SK-N-SH (cell line): ENCODE measurements around the gene PRND. TPM values are rescaled to one million over a fixed set of nuclear protein-coding genes. Genes with fewer than 3 reads are reported as not detected.
"Not testable (repeated sequence)": the region's sequence is repeated elsewhere in the genome, so short reads cannot be mapped to it uniquely, and the experiment has no call there.

Experiments
- CTCF ChIA-PET: fragments of 300-600, 350-600 bp; formaldehyde crosslinking; extraction: SDS; loops from one replicate; lab custom pipeline; 2021; lab: Yijun Ruan, JAX
- POLR2A ChIA-PET: fragments of 350-600 bp; sonication (Branson Sonifier 250); formaldehyde crosslinking; extraction: SDS; loops from one replicate; lab custom pipeline; 2020; ENCODE audit warnings: antibody characterized with exemption, inconsistent platforms; lab: Yijun Ruan, JAX
- DNase-seq: peaks from one replicate; pipeline ENCODE4 v3.0.0; 2012
- H2AFZ ChIP-seq: fragments of 200-600 bp; sonication (generic); 2 replicates; pipeline ENCODE4 v1.8.1; 2016; ENCODE audit warnings: antibody characterized with exemption, mild to moderate bottlenecking, low read depth
- H3F3A ChIP-seq: fragments of 200-600 bp; sonication (generic); replicated peaks from 2 replicates; pipeline ENCODE3; 2016; ENCODE audit warnings: antibody characterized with exemption, mild to moderate bottlenecking; ENCODE audit not compliant: insufficient read depth
- H3K27ac ChIP-seq, 2 experiments: fragments of 200-500 bp in 1 of 2; fragments of 200-600 bp in 1 of 2; sonication (Bioruptor generic) in 1 of 2; sonication (generic), shearing (Covaris generic) in 1 of 2; 2 replicates each; pipeline versions ENCODE4 v1.5.1 to v1.6.1; 2014 to 2016; ENCODE audit warnings: low read depth in 2 of 2, inconsistent platforms in 1 of 2, low read length in 1 of 2, mild to moderate bottlenecking in 1 of 2, mixed read lengths in 1 of 2
- H3K27me3 ChIP-seq: fragments of 200-600 bp; sonication (generic), shearing (Covaris generic); 2 replicates; pipeline ENCODE4 v1.6.1; 2016; ENCODE audit warnings: mixed run types; ENCODE audit not compliant: insufficient read depth
- H3K36me3 ChIP-seq, 2 experiments: fragments of 200-500 bp in 1 of 2; fragments of 200-600 bp in 1 of 2; sonication (Bioruptor generic) in 1 of 2; sonication (generic) in 1 of 2; replicated peaks in 1 of 2; 2 replicates each; pipeline versions ENCODE3 to v1.5.1; 2014 to 2016; ENCODE audit warnings: low read length in 1 of 2, mild to moderate bottlenecking in 1 of 2; ENCODE audit not compliant: insufficient read depth in 2 of 2, control insufficient read depth in 1 of 2
- H3K4me1 ChIP-seq, 2 experiments: fragments of 200-500 bp in 1 of 2; fragments of 200-600 bp in 1 of 2; sonication (Bioruptor generic) in 1 of 2; sonication (generic), shearing (Covaris generic) in 1 of 2; 2 replicates each; pipeline versions ENCODE4 v1.5.1 to v1.6.1; 2014 to 2016; ENCODE audit warnings: low read depth in 1 of 2, low read length in 1 of 2, mixed run types in 1 of 2; ENCODE audit not compliant: insufficient read depth in 2 of 2, control insufficient read depth in 1 of 2
- H3K4me2 ChIP-seq: fragments of 200-600 bp; sonication (generic), shearing (Covaris generic); 2 replicates; pipeline ENCODE4 v1.6.1; 2017; ENCODE audit warnings: mixed run types
- H3K4me3 ChIP-seq, 2 experiments: fragments of 200-500 bp in 1 of 2; fragments of 200-600 bp in 1 of 2; sonication (Bioruptor generic) in 1 of 2; sonication (generic), shearing (Covaris generic) in 1 of 2; 2 replicates each; pipeline versions ENCODE4 v1.5.1 to v1.8.1; 2014 to 2016; ENCODE audit warnings: low read depth in 2 of 2, inconsistent platforms in 1 of 2, low read length in 1 of 2, mild to moderate bottlenecking in 1 of 2, mixed read lengths in 1 of 2, moderate library complexity in 1 of 2
- H3K79me2 ChIP-seq: fragments of 200-600 bp; sonication (generic); 2 replicates; pipeline ENCODE4 v1.8.1; 2017; ENCODE audit warnings: mild to moderate bottlenecking; ENCODE audit not compliant: insufficient read depth
- H3K9ac ChIP-seq: fragments of 200-600 bp; sonication (generic); 2 replicates; pipeline ENCODE4 v1.6.1; 2017; ENCODE audit warnings: mixed run types
- H3K9me2 ChIP-seq: fragments of 200-600 bp; sonication (generic); 2 replicates; pipeline ENCODE4 v1.6.1; 2017; ENCODE audit warnings: mixed run types
- H3K9me3 ChIP-seq: fragments of 200-600 bp; sonication (generic); 2 replicates; pipeline ENCODE4 v1.6.1; 2017; ENCODE audit warnings: mixed run types, mild to moderate bottlenecking, moderate library complexity
- H4K20me1 ChIP-seq: fragments of 200-600 bp; sonication (generic); 2 replicates; pipeline ENCODE4 v1.6.1; 2017; ENCODE audit warnings: mild to moderate bottlenecking, mixed run types; ENCODE audit not compliant: insufficient read depth
- CHD2 ChIP-seq: fragments of 150-350 bp; IDR thresholded peaks from 2 replicates; pipeline ENCODE4 v1.6.1; 2018; ENCODE audit warnings: low read length; ENCODE audit not compliant: partially characterized antibody
- EP300 ChIP-seq, 2 experiments: IDR thresholded peaks; 2 replicates each; pipeline versions ENCODE4 v1.4.0 to v1.6.1; 2012; ENCODE audit warnings: borderline replicate concordance in 1 of 2, low read depth in 1 of 2, low read length in 1 of 2
- FOSL2 ChIP-seq: IDR thresholded peaks from 2 replicates; pipeline ENCODE4 v1.4.0; 2012; ENCODE audit warnings: low read depth, mild to moderate bottlenecking, moderate library complexity, borderline replicate concordance
- GABPA ChIP-seq: IDR thresholded peaks from 2 replicates; pipeline ENCODE4 v1.4.0; 2012; ENCODE audit warnings: low read depth, mild to moderate bottlenecking
- GATA2 ChIP-seq: sonication (generic); formaldehyde crosslinking; IDR thresholded peaks from 2 replicates; pipeline ENCODE4 v1.5.0; 2020; ENCODE audit warnings: mild to moderate bottlenecking, missing genetic modification reagents
- MAX ChIP-seq: IDR thresholded peaks from 2 replicates; pipeline ENCODE4 v1.4.0; 2012; ENCODE audit warnings: low read depth
- MXI1 ChIP-seq: IDR thresholded peaks from 2 replicates; pipeline ENCODE4 v1.6.1; 2012; ENCODE audit warnings: mild to moderate bottlenecking, low read depth, low read length, improper control_type of control experiment
- NFIC ChIP-seq: IDR thresholded peaks from 2 replicates; pipeline ENCODE4 v1.4.0; 2012; ENCODE audit warnings: borderline replicate concordance
- NRF1 ChIP-seq: IDR thresholded peaks from 2 replicates; pipeline ENCODE4 v1.6.1; 2012; ENCODE audit warnings: low read depth, mild to moderate bottlenecking, low read length
- RAD21 ChIP-seq: IDR thresholded peaks from 2 replicates; pipeline ENCODE4 v1.6.1; 2012; ENCODE audit warnings: mild to moderate bottlenecking, low read length
- RXRA ChIP-seq: IDR thresholded peaks from 2 replicates; pipeline ENCODE4 v1.4.0; 2012; ENCODE audit warnings: low read depth, mild to moderate bottlenecking, borderline replicate concordance
- SIN3A ChIP-seq: IDR thresholded peaks from 2 replicates; pipeline ENCODE4 v1.6.1; 2012; ENCODE audit warnings: low read depth, mild to moderate bottlenecking, low read length, moderate library complexity, borderline replicate concordance
- TCF12 ChIP-seq: IDR thresholded peaks from 2 replicates; pipeline ENCODE4 v1.4.0; 2012
- TEAD4 ChIP-seq: IDR thresholded peaks from 2 replicates; pipeline ENCODE4 v1.4.0; 2012; ENCODE audit warnings: mild to moderate bottlenecking, borderline replicate concordance; ENCODE audit not compliant: insufficient read depth
- YY1 ChIP-seq: IDR thresholded peaks from 2 replicates; pipeline ENCODE4 v1.4.0; 2012; ENCODE audit warnings: low read depth, mild to moderate bottlenecking
- WGBS: methylation state at CpG from one replicate; pipeline ENCODE4 v1.1.6; 2017; ENCODE audit warnings: low lambda C conversion rate; 5-methylcytosine and 5-hydroxymethylcytosine counted together
- polyA plus RNA-seq, 3 experiments: library from polyadenylated mRNA; depleted of rRNA; stranded (reverse); fragments of >200 nt; gene quantifications; 2 replicates each; pipeline ENCODE4 v1.2.3, GENCODE V29; 2012
- TF ChIP-seq, protein P1 (sequence below): IDR thresholded peaks from 2 replicates; pipeline ENCODE4; 2012
- TF ChIP-seq, protein P2 (sequence below): fragments of 150-350 bp; IDR thresholded peaks from 2 replicates; pipeline ENCODE4 v1.6.1; 2016; ENCODE audit warnings: mild to moderate bottlenecking, low read depth, low read length

The PRND gene
- polyA plus RNA-seq, 1 of the 3 experiments (the other 2 are of a cell fraction), result not detected

GRCh38 chr20:4773014-4773413, 51.3 kb downstream of the PRND start:
- H3K4me2 ChIP-seq, H3K9ac ChIP-seq, H2AFZ ChIP-seq, H3K9me3 ChIP-seq, H3K27me3 ChIP-seq, H3K4me1 ChIP-seq, H3K36me3 ChIP-seq, DNase-seq, H3K9me2 ChIP-seq, H3K27ac ChIP-seq, H4K20me1 ChIP-seq, POLR2A ChIA-PET, H3F3A ChIP-seq, H3K79me2 ChIP-seq, H3K4me3 ChIP-seq: not testable (repeated sequence)
- CTCF ChIA-PET, result interaction anchor here (1.8 to 2.9 kb wide), 2 partner anchors 32 to 183 kb away, joined by 7 to 12 read pairs; no protein-coding TSS in a partner anchor
- 40% methylated on average over 5 of the region's 5 CpGs for WGBS

GRCh38 chr20:4773736-4774135, 52.0 kb downstream of the PRND start:
- no peak for DNase-seq
- H3K27me3 ChIP-seq, result no peaks in the 10 kb centered on the region
- H3K9me3 ChIP-seq, result no peaks in the 10 kb centered on the region
- TF ChIP-seq SIN3A, result no peak
- no peak for TF ChIP-seq TCF12
- no peak for TF ChIP-seq NFIC
- no peak for TF ChIP-seq MAX
- TF ChIP-seq EP300 (IDR thresholded peaks at IDR 0.05; ENCODE audit: borderline replicate concordance in 1 of 2, low read depth in 1 of 2, low read length in 1 of 2), result no peak
- no peak for TF ChIP-seq FOSL2
- TF ChIP-seq GATA2 (CRISPR knock-in tag), result no peak
- no peak for TF ChIP-seq RAD21
- no peak for TF ChIP-seq TEAD4
- TF ChIP-seq YY1, result no peak
- TF ChIP-seq GABPA, result no peak
- TF ChIP-seq MXI1, result no peak
- TF ChIP-seq, protein P1, sequence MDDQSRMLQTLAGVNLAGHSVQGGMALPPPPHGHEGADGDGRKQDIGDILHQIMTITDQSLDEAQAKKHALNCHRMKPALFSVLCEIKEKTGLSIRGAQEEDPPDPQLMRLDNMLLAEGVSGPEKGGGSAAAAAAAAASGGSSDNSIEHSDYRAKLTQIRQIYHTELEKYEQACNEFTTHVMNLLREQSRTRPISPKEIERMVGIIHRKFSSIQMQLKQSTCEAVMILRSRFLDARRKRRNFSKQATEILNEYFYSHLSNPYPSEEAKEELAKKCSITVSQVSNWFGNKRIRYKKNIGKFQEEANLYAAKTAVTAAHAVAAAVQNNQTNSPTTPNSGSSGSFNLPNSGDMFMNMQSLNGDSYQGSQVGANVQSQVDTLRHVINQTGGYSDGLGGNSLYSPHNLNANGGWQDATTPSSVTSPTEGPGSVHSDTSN, result no peak
- TF ChIP-seq NRF1, result no peak
- no peak for TF ChIP-seq RXRA
- no peak for TF ChIP-seq CHD2
- TF ChIP-seq, protein P2, sequence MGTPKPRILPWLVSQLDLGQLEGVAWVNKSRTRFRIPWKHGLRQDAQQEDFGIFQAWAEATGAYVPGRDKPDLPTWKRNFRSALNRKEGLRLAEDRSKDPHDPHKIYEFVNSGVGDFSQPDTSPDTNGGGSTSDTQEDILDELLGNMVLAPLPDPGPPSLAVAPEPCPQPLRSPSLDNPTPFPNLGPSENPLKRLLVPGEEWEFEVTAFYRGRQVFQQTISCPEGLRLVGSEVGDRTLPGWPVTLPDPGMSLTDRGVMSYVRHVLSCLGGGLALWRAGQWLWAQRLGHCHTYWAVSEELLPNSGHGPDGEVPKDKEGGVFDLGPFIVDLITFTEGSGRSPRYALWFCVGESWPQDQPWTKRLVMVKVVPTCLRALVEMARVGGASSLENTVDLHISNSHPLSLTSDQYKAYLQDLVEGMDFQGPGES, result no peak
- ChIA-PET POLR2A (no interaction called here), CTCF (interaction anchor here (1.8 kb wide), 1 partner anchor 182 kb away, joined by 7 read pairs; no protein-coding TSS in a partner anchor)
- no peak overlapping the region for H3K4me3 ChIP-seq
- no peak overlapping the region for H3K4me2 ChIP-seq
- no peak overlapping the region for H3K9ac ChIP-seq
- 29% methylated on average over 4 of the region's 5 CpGs for WGBS
- H3K79me2 ChIP-seq, result no peaks in the 10 kb centered on the region
- no peaks in the 10 kb centered on the region for H3K4me1 ChIP-seq
- no peaks in the 10 kb centered on the region for H3K36me3 ChIP-seq
- H2AFZ ChIP-seq, result no peak overlapping the region
- H3K9me2 ChIP-seq, result no peaks in the 10 kb centered on the region
- no peaks in the 10 kb centered on the region for H3F3A ChIP-seq
- no peaks in the 10 kb centered on the region for H4K20me1 ChIP-seq
- H3K27ac ChIP-seq, result no peak overlapping the region
